DOHH2 (cell line): Measurements from ENCODE around the gene F11R.

Source experiments
- H3F3A ChIP-seq: fragments of 200-600 bp; sonication (generic), shearing (Covaris generic); 2 replicates; pipeline ENCODE4 v1.6.0; 2016; ENCODE audit warnings: antibody characterized with exemption, mild to moderate bottlenecking; ENCODE audit not compliant: control insufficient read depth, insufficient read depth
- H3K27ac ChIP-seq: fragments of 200-600 bp; sonication (generic); 2 replicates; pipeline ENCODE4 v1.5.1; 2014; ENCODE audit warnings: low read depth, mild to moderate bottlenecking, low read length, moderate library complexity
- H3K27me3 ChIP-seq: fragments of 200-600 bp; sonication (generic); 2 replicates; pipeline ENCODE4 v1.6.1; 2014; ENCODE audit warnings: mild to moderate bottlenecking, low read length, mixed read lengths; ENCODE audit not compliant: control insufficient read depth
- H3K36me3 ChIP-seq: fragments of 200-600 bp; sonication (generic); 2 replicates; pipeline ENCODE4 v1.6.1; 2014; ENCODE audit warnings: mild to moderate bottlenecking, low read length, moderate library complexity, mixed read lengths; ENCODE audit not compliant: control insufficient read depth
- H3K4me1 ChIP-seq: fragments of 200-600 bp; sonication (generic); 2 replicates; pipeline ENCODE4 v1.6.1; 2014; ENCODE audit warnings: mild to moderate bottlenecking, low read length, mixed read lengths; ENCODE audit not compliant: control insufficient read depth
- H3K4me2 ChIP-seq: fragments of 200-600 bp; sonication (generic); 2 replicates; pipeline ENCODE4 v1.6.0; 2014; ENCODE audit warnings: mild to moderate bottlenecking, low read length, moderate library complexity
- H3K4me3 ChIP-seq: fragments of 200-600 bp; sonication (generic); 2 replicates; pipeline ENCODE4 v1.5.1; 2014; ENCODE audit warnings: mild to moderate bottlenecking, low read length, mixed read lengths
- H3K79me2 ChIP-seq: fragments of 200-600 bp; sonication (generic); 2 replicates; pipeline ENCODE4 v1.6.1; 2014; ENCODE audit warnings: mild to moderate bottlenecking, low read length, mixed read lengths; ENCODE audit not compliant: control insufficient read depth
- H3K9me2 ChIP-seq: fragments of 200-600 bp; sonication (generic); replicated peaks from 2 replicates; pipeline ENCODE4 v1.6.1; 2014; ENCODE audit warnings: mild to moderate bottlenecking, low read length, mixed read lengths; ENCODE audit not compliant: control insufficient read depth
- H3K9me3 ChIP-seq: fragments of 200-600 bp; sonication (generic); 2 replicates; pipeline ENCODE4 v1.6.1; 2014; ENCODE audit warnings: antibody characterized with exemption, low read length, mixed read lengths; ENCODE audit not compliant: control insufficient read depth, insufficient read depth
- H4K20me1 ChIP-seq: fragments of 200-600 bp; sonication (generic); 2 replicates; pipeline ENCODE4 v1.6.0; 2014; ENCODE audit warnings: low read depth, mild to moderate bottlenecking, antibody characterized with exemption, low read length, moderate library complexity; ENCODE audit not compliant: control insufficient read depth, insufficient read depth
- CTCF ChIP-seq: fragments of 200-600 bp; sonication (generic); IDR thresholded peaks from one replicate; pipeline ENCODE4 v1.5.1; 2014; ENCODE audit warnings: antibody characterized with exemption, mild to moderate bottlenecking, low read depth, low read length; ENCODE audit not compliant: poor library complexity, severe bottlenecking
- EZH2phosphoT487 ChIP-seq: fragments of 200-600 bp; sonication (generic); IDR thresholded peaks from 2 replicates; pipeline ENCODE4 v1.6.1; 2017; ENCODE audit warnings: borderline replicate concordance, mild to moderate bottlenecking, antibody characterized with exemption, low read length, moderate library complexity, mixed read lengths

The F11R gene

GRCh38 chr1:160963521-160963920 lies 57.4 kb downstream of the F11R start:
- H3K79me2 ChIP-seq, result no peaks in the 10 kb centered on the region
- no peaks in the 10 kb centered on the region for H3F3A ChIP-seq
- TF ChIP-seq EZH2phosphoT487, result no peak
- no peak for TF ChIP-seq CTCF
- H3K4me2 ChIP-seq, result no peak overlapping the region
- H3K9me2 ChIP-seq, result no peaks in the 10 kb centered on the region
- H3K27me3 ChIP-seq, result no peaks in the 10 kb centered on the region
- H3K27ac ChIP-seq, result no peak overlapping the region
- no peaks in the 10 kb centered on the region for H3K36me3 ChIP-seq
- H4K20me1 ChIP-seq, result no peaks in the 10 kb centered on the region
- H3K4me3 ChIP-seq, result no peak overlapping the region
- no peaks in the 10 kb centered on the region for H3K9me3 ChIP-seq
- no peaks in the 10 kb centered on the region for H3K4me1 ChIP-seq

GRCh38 chr1:160961419-160961818 lies 59.5 kb downstream of the F11R start:
- H3K4me3 ChIP-seq, result no peak overlapping the region
- H3K27ac ChIP-seq, result no peak overlapping the region
- no peaks in the 10 kb centered on the region for H4K20me1 ChIP-seq
- H3K36me3 ChIP-seq, result no peaks in the 10 kb centered on the region
- no peak overlapping the region for H3K4me2 ChIP-seq
- H3F3A ChIP-seq, result no peaks in the 10 kb centered on the region
- H3K27me3 ChIP-seq, result no peaks in the 10 kb centered on the region
- TF ChIP-seq EZH2phosphoT487, result no peak
- TF ChIP-seq CTCF, result no peak
- no peaks in the 10 kb centered on the region for H3K9me3 ChIP-seq
- H3K79me2 ChIP-seq, result no peaks in the 10 kb centered on the region
- H3K9me2 ChIP-seq, result no peaks in the 10 kb centered on the region
- no peaks in the 10 kb centered on the region for H3K4me1 ChIP-seq

- Histone ChIP-seq H3K79me2 (no peaks in the 10 kb centered on the region), H3K4me3 (no peak overlapping the region), H3F3A (no peaks in the 10 kb centered on the region), H3K9me3 (no peaks in the 10 kb centered on the region), H3K27me3 (peaks cover 9% of the 10 kb centered on the region), H3K4me1 (no peaks in the 10 kb centered on the region), H3K27ac (no peak overlapping the region), H4K20me1 (no peaks in the 10 kb centered on the region), H3K4me2 (no peak overlapping the region), H3K9me2 (no peaks in the 10 kb centered on the region), H3K36me3 (no peaks in the 10 kb centered on the region)
- no peak for TF ChIP-seq CTCF
- no peak for TF ChIP-seq EZH2phosphoT487
Measured at GRCh38 chr1:160956966-160957365, 64.0 kb downstream of the F11R start.
